KBM-7 (cell line): Measurements from ENCODE around the gene NAPB.

Experiments used
- DNase-seq: peaks from one replicate; pipeline ENCODE4 v3.0.0-alpha.2; 2015
- in situ Hi-C: fragments of 300-500 bp; cut with MboI; formaldehyde crosslinking; loops from 2 replicates; pipeline ENCODE4 v1.14.3; 2020; ENCODE audit warnings: low sequenced_read_pairs, low pct_unique_long_range_greater_than_20kb, mixed read lengths

NAPB gene

GRCh38 chr20:23332467-23332866 is 88.8 kb downstream of the NAPB start:
- in situ Hi-C loops = loop anchor here (25.0 kb wide), 3 partner anchors 120 to 995 kb away; no protein-coding TSS in a partner anchor
- DNase-seq = no peak

GRCh38 chr20:23331450-23332350 is 89.6 kb downstream of the NAPB start:
- peak; percentile 57 for DNase-seq
- in situ Hi-C loops = loop anchor here (25.0 kb wide), 3 partner anchors 119 to 994 kb away; no protein-coding TSS in a partner anchor

- in situ Hi-C loops = loop anchor here (25.0 kb wide), 3 partner anchors 115 to 990 kb away; no protein-coding TSS in a partner anchor
- no peak for DNase-seq
Measured at GRCh38 chr20:23327617-23328333, 93.5 kb downstream of the NAPB start.

- in situ Hi-C loops = loop anchor here (25.0 kb wide), 3 partner anchors 114 to 989 kb away; no protein-coding TSS in a partner anchor
Measured at GRCh38 chr20:23326774-23327173, 94.5 kb downstream of the NAPB start.

GRCh38 chr20:23325107-23325506 is 96.2 kb downstream of the NAPB start:
- DNase-seq = no peak
- in situ Hi-C loops = loop anchor here (25.0 kb wide), 3 partner anchors 113 to 988 kb away; no protein-coding TSS in a partner anchor

More at GRCh38 chr20:23326774-23327173, 94.5 kb downstream of the NAPB start:
- DNase-seq = no peak
